Epidermal melanocyte (primary cell): ENCODE measurements around the gene CAPN11.
"Not testable (repeated sequence)": the region's sequence is repeated elsewhere in the genome, so short reads cannot be mapped to it uniquely, and the experiment has no call there.

Experiments
- DNase-seq: peaks from one replicate; pipeline ENCODE4 v3.0.0; 2011; ENCODE audit warnings: low spot score; ENCODE audit not compliant: insufficient read length

Gene CAPN11

GRCh38 chr6:44180406-44180805 is 21.8 kb downstream of the CAPN11 start:
- no peak for DNase-seq

- no peak for DNase-seq
Measured at GRCh38 chr6:44180886-44181285, 22.3 kb downstream of the CAPN11 start.

GRCh38 chr6:44181784-44182183 is 23.2 kb downstream of the CAPN11 start:
- DNase-seq = not testable (repeated sequence)

- no peak for DNase-seq
Measured at GRCh38 chr6:44182911-44183390, 24.3 kb downstream of the CAPN11 start.

GRCh38 chr6:44183783-44184182 is 25.2 kb downstream of the CAPN11 start:
- DNase-seq = no peak

- DNase-seq = not testable (repeated sequence)
Measured at GRCh38 chr6:44185356-44185755, 26.7 kb downstream of the CAPN11 start.

- DNase-seq = no peak
Measured at GRCh38 chr6:44185953-44186634, 27.5 kb downstream of the CAPN11 start.

- no peak for DNase-seq
Measured at GRCh38 chr6:44186635-44187025, 28.0 kb downstream of the CAPN11 start.

GRCh38 chr6:44188819-44189218 is 30.2 kb downstream of the CAPN11 start:
- DNase-seq = no peak

- DNase-seq = no peak
Measured at GRCh38 chr6:44189257-44189656, 30.6 kb downstream of the CAPN11 start.

- DNase-seq = no peak
Measured at GRCh38 chr6:44190715-44191114, 32.1 kb downstream of the CAPN11 start.

- no peak for DNase-seq
Measured at GRCh38 chr6:44192428-44193041, 33.9 kb downstream of the CAPN11 start.

- DNase-seq = no peak
Measured at GRCh38 chr6:44193307-44193910, 34.8 kb downstream of the CAPN11 start.

- DNase-seq = no peak
Measured at GRCh38 chr6:44194326-44194725, 35.7 kb downstream of the CAPN11 start.

GRCh38 chr6:44196351-44196750 is 37.7 kb downstream of the CAPN11 start:
- not testable (repeated sequence) for DNase-seq

- no peak for DNase-seq
Measured at GRCh38 chr6:44198684-44199083, 40.1 kb downstream of the CAPN11 start.

- no peak for DNase-seq
Measured at GRCh38 chr6:44199883-44200282, 41.3 kb downstream of the CAPN11 start.

- no peak for DNase-seq
Measured at GRCh38 chr6:44201200-44201599, 42.6 kb downstream of the CAPN11 start.

GRCh38 chr6:44201638-44202303 is 43.2 kb downstream of the CAPN11 start:
- DNase-seq = no peak

GRCh38 chr6:44202332-44202971 is 43.8 kb downstream of the CAPN11 start:
- no peak for DNase-seq

- DNase-seq = no peak
Measured at GRCh38 chr6:44202972-44203750, 44.5 kb downstream of the CAPN11 start.
